Large intestine (tissue), 3 donors: Measurements from ENCODE around the gene CDC20B. TPM values are rescaled to one million over a fixed set of nuclear protein-coding genes. Genes with fewer than 3 reads are reported as not detected.

Experiments
- DNase-seq, 2 donors: peaks; one replicate each; pipeline versions ENCODE4 v3.0.0 to v3.0.0-alpha.2; 2013
- H3K27ac ChIP-seq: one replicate; pipeline ENCODE4 v1.5.1; 2013; ENCODE audit warnings: low read length
- H3K27me3 ChIP-seq: 2 replicates; pipeline ENCODE4 v1.6.1; 2013; ENCODE audit warnings: low read length; ENCODE audit not compliant: control insufficient read depth, insufficient read depth
- H3K36me3 ChIP-seq: 2 replicates; pipeline ENCODE4 v1.6.1; 2013; ENCODE audit warnings: low read length; ENCODE audit not compliant: control insufficient read depth, insufficient read depth
- H3K4me1 ChIP-seq: one replicate; pipeline ENCODE4 v1.6.1; 2013; ENCODE audit warnings: low read length; ENCODE audit not compliant: control insufficient read depth, insufficient read depth
- H3K4me3 ChIP-seq: one replicate; pipeline ENCODE4 v1.5.1; 2013; ENCODE audit warnings: low read length
- H3K9me3 ChIP-seq: one replicate; pipeline ENCODE4 v1.6.1; 2013; ENCODE audit warnings: mild to moderate bottlenecking, low read depth, low read length, moderate library complexity; ENCODE audit not compliant: control insufficient read depth
- WGBS: methylation state at CpG from one replicate; pipeline ENCODE4 v1.1.5; 2013; ENCODE audit warnings: low lambda C conversion rate; ENCODE audit not compliant: insufficient coverage; 5-methylcytosine and 5-hydroxymethylcytosine counted together
- polyA plus RNA-seq: library from polyadenylated mRNA; unstranded; fragments of 120-200 nt; gene quantifications from one replicate; pipeline ENCODE4 v1.2.1, GENCODE V29; 2013

CDC20B gene
- polyA plus RNA-seq, 1 donor: 0.15 TPM

- Histone ChIP-seq H3K27me3 (peaks cover 4% of the 10 kb centered on the region), H3K27ac (peak within 1 kb of the TSS; percentile 11), H3K36me3 (no peaks in the 10 kb centered on the region), H3K4me1 (peaks cover 11% of the 10 kb centered on the region), H3K4me3 (peak within 1 kb of the TSS; percentile 29), H3K9me3 (no peaks in the 10 kb centered on the region)
- DNase-seq: peak; percentile 21 to 70
- WGBS: no CpG with 5 or more reads among the region's 10 CpGs
These were observed 13.0 kb downstream of the CDC20B start, which contains the start of gene GPX8 for GRCh38 chr5:55159763-55160492. Gene GPX8, plus strand, starts transcription at chr5:55160171. Its CDS starts 22 bp downstream, at chr5:55160193.

- Histone ChIP-seq H3K27me3 (peaks cover 9% of the 10 kb centered on the region), H3K4me3 (no peak overlapping the region), H3K4me1 (no peaks in the 10 kb centered on the region), H3K27ac (no peak overlapping the region), H3K36me3 (no peaks in the 10 kb centered on the region), H3K9me3 (no peaks in the 10 kb centered on the region)
- WGBS: 87% methylated on average over 2 of the region's 3 CpGs
- DNase-seq: no peak
These were observed 18.1 kb downstream of the CDC20B start for GRCh38 chr5:55154873-55155272.

- DNase-seq: no peak
- Histone ChIP-seq H3K36me3 (no peaks in the 10 kb centered on the region), H3K9me3 (no peaks in the 10 kb centered on the region), H3K27me3 (peaks cover 9% of the 10 kb centered on the region), H3K4me3 (no peak overlapping the region), H3K27ac (no peak overlapping the region), H3K4me1 (no peaks in the 10 kb centered on the region)
- WGBS: 71% methylated on average over 1 of the region's 5 CpGs
These were observed 20.8 kb downstream of the CDC20B start for GRCh38 chr5:55151923-55152842.

GRCh38 chr5:55149308-55149795 is 23.6 kb downstream of the CDC20B start:
- peaks cover 7% of the 10 kb centered on the region for H3K27me3 ChIP-seq
- 88% methylated on average over 1 of the region's 2 CpGs for WGBS
- H3K9me3 ChIP-seq: no peaks in the 10 kb centered on the region
- no peak overlapping the region for H3K4me3 ChIP-seq
- H3K36me3 ChIP-seq: no peaks in the 10 kb centered on the region
- no peak for DNase-seq
- no peak overlapping the region for H3K27ac ChIP-seq
- no peaks in the 10 kb centered on the region for H3K4me1 ChIP-seq

GRCh38 chr5:55146543-55147151 is 26.3 kb downstream of the CDC20B start:
- peaks cover 5% of the 10 kb centered on the region for H3K27me3 ChIP-seq
- H3K27ac ChIP-seq: no peak overlapping the region
- 71% methylated on average over 1 of the region's 11 CpGs for WGBS
- DNase-seq: peak; percentile 70
- no peaks in the 10 kb centered on the region for H3K36me3 ChIP-seq
- no peaks in the 10 kb centered on the region for H3K9me3 ChIP-seq
- no peak overlapping the region for H3K4me3 ChIP-seq
- H3K4me1 ChIP-seq: peaks cover 8% of the 10 kb centered on the region

- DNase-seq: no peak
- peaks cover 8% of the 10 kb centered on the region for H3K4me1 ChIP-seq
- WGBS: no CpG with 5 or more reads among the region's 8 CpGs
- H3K9me3 ChIP-seq: no peaks in the 10 kb centered on the region
- H3K36me3 ChIP-seq: no peaks in the 10 kb centered on the region
- H3K4me3 ChIP-seq: no peak overlapping the region
- H3K27ac ChIP-seq: no peak overlapping the region
- H3K27me3 ChIP-seq: peaks cover 5% of the 10 kb centered on the region
These were observed 26.9 kb downstream of the CDC20B start for GRCh38 chr5:55146080-55146479.

GRCh38 chr5:55143624-55144023 is 29.4 kb downstream of the CDC20B start:
- no CpG with 5 or more reads among the region's 4 CpGs for WGBS
- no peaks in the 10 kb centered on the region for H3K36me3 ChIP-seq
- H3K27me3 ChIP-seq: peaks cover 3% of the 10 kb centered on the region
- peak; percentile 55 to 78 for DNase-seq
- H3K27ac ChIP-seq: no peak overlapping the region
- H3K4me1 ChIP-seq: peaks cover 8% of the 10 kb centered on the region
- no peaks in the 10 kb centered on the region for H3K9me3 ChIP-seq
- no peak overlapping the region for H3K4me3 ChIP-seq

GRCh38 chr5:55141945-55142690 is 30.9 kb downstream of the CDC20B start:
- peaks cover 3% of the 10 kb centered on the region for H3K27me3 ChIP-seq
- no peak for DNase-seq
- no peaks in the 10 kb centered on the region for H3K9me3 ChIP-seq
- peaks cover 8% of the 10 kb centered on the region for H3K4me1 ChIP-seq
- no peak overlapping the region for H3K4me3 ChIP-seq
- H3K36me3 ChIP-seq: no peaks in the 10 kb centered on the region
- 100% methylated on average over 1 of the region's 9 CpGs for WGBS
- H3K27ac ChIP-seq: no peak overlapping the region

- no CpG with 5 or more reads among the region's 9 CpGs for WGBS
- Histone ChIP-seq H3K4me1 (peaks cover 8% of the 10 kb centered on the region), H3K27me3 (peaks cover 6% of the 10 kb centered on the region)
These were observed 31.9 kb downstream of the CDC20B start for GRCh38 chr5:55140908-55141665.

More at GRCh38 chr5:55140908-55141665, 31.9 kb downstream of the CDC20B start:
- Histone ChIP-seq H3K36me3 (no peaks in the 10 kb centered on the region), H3K4me3 (no peak overlapping the region), H3K27ac (no peak overlapping the region), H3K9me3 (no peaks in the 10 kb centered on the region)
- no peak for DNase-seq
